Stimulated activated CD8-positive, alpha-beta memory T cell treated with anti-CD3 and anti-CD28 coated beads, Interleukin-12 subunit alpha, Interleukin-12 subunit beta, amount 100 ng/mL, for 24 hours (primary cell): Measurements from ENCODE around the gene ASMTL.
"Not testable (repeated sequence)": the region's sequence is repeated elsewhere in the genome, so short reads cannot be mapped to it uniquely, and the experiment has no call there.

ENCODE experiments used
- DNase-seq: peaks from one replicate; pipeline ENCODE4 v3.0.0-alpha.2; 2020; ENCODE audit errors: extremely low read depth

Gene ASMTL

DNA sequence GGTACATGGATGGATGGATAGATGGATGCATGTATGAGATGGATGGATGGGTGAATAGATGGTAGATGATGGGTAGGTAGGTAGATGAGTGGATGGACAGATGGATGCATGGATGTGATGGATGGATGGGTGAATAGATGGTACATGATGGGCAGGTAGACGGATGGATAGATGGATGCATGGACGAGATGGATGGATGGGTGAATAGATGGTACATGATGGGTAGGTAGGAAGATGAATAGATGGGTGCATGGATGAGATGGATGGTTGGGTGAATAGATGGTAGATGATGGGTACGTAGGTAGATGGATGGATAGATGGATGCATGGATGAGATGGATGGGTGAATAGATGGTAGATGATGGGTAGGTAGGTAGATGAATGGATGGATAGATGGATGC lies 48.8 kb downstream of the ASMTL start:
- DNase-seq = not testable (repeated sequence)

- DNase-seq = no peak
Measured at GRCh38 chrX:1403228-1403627, 49.5 kb downstream of the ASMTL start.

GRCh38 chrX:1401611-1402430 lies 50.9 kb downstream of the ASMTL start:
- no peak for DNase-seq

GRCh38 chrX:1400742-1401471 lies 51.8 kb downstream of the ASMTL start:
- DNase-seq = no peak

- no peak for DNase-seq
Measured at GRCh38 chrX:1400049-1400448, 52.7 kb downstream of the ASMTL start.

DNA sequence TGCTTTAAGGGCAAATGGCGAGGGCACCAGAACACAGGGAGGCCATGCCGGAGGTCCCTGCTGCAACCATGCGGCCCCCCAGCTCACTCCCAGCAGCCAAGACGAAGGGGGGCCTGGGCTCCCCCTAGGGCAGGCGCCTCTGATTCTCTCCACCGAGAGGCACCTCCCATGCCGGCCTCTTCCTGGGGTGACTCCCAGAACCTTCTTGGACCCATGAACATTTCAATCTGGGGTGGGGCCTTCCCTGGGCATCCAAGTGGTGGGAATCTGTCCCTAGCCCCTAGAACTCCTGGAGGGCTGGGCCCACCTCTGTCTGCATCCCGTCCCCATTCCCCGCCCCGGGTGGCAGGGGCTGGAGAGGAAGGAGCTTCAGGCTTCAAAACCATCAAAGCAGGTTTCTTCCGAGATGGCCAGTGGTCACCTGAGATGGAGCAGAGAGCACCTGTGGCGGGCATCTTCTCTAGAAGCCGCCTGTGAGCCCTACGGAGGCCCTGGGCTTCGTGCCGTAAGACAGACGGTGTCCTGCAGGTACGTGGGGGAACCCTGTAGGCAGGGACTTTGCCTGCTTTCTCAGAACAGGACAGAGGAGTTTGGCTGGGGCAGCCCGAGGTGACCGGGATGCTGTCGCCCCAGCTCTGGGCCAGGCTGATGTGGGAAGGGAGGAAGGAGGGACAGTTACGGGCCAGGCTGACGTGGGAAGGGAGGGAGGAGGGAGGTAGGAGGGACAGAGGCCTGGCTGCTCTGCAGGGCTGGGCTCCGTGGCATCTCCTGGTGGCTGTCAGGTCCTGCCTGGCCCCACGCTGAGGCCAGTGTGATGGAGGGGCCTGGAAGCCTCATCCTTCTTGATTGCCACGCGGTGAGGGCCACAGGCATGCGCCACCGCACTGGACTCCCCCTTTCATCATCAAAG lies 54.0 kb downstream of the ASMTL start:
- DNase-seq = no peak

GRCh38 chrX:1397441-1398270 lies 55.1 kb downstream of the ASMTL start:
- DNase-seq = no peak

GRCh38 chrX:1397001-1397400 lies 55.7 kb downstream of the ASMTL start:
- no peak for DNase-seq

DNA sequence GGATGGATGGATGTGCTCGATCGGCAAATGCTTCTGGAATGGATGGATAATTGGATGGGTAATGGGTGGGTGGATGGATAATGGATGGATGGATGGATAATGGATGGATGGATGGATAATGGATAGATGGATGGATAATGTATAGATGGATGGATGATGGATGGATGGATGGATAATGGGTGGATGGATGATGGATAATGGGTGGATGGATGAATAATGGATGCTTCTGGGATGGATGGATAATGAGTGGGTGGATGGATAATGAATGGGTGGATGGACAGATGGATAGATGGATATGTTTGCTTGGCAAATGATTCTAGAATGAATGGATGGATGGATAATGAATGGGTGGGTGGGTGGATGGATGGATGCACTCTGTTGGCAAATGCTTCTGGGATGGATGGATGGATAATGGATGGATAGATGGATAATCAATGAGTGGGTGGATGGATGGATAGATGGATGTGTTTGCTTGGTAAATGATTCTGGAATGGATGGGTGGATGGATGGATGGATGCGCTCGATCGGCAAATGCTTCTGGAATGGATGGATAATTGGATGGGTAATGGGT lies 57.0 kb downstream of the ASMTL start:
- no peak for DNase-seq

DNA sequence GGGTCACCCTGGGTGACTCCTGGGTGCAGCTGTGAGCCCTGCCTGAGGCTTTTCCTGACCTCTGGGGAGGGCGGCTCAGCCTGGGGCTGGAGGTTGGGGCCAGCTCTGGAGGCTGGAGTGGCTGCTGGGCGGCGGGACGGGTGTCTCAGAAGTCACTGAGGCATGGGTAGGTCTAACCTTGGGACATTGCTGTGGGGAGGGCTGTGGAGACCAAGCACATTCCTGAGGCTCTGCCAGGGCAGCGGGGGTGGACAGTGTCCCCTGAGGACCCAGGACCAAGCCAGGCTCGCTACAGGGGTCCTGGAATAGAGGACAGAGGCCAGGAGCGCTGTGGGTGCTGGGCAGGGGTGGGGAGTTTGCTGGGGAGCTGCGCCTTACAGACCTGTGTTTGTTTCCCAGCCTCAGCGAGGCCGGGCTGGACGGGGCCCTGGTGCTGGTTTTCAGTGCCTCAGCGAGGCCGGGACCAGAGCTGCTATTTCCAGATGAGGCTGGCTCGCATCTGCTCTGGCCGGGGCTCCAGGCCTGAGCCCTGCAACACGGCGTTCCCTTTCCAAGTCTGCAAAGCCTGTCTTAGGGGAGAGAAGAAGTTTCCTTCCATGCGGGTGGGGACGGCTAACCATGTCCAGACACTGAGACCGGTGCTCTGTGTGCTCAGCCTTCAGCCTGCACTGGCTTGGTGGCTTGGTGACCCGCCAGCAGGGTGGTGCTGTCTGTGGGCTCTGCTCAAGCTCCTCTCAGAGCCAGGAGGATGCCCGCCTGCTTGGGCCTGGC lies 57.8 kb downstream of the ASMTL start:
- no peak for DNase-seq

GRCh38 chrX:1393871-1394615 lies 58.7 kb downstream of the ASMTL start:
- DNase-seq = no peak

GRCh38 chrX:1392376-1393068 lies 60.2 kb downstream of the ASMTL start:
- DNase-seq = no peak

DNA sequence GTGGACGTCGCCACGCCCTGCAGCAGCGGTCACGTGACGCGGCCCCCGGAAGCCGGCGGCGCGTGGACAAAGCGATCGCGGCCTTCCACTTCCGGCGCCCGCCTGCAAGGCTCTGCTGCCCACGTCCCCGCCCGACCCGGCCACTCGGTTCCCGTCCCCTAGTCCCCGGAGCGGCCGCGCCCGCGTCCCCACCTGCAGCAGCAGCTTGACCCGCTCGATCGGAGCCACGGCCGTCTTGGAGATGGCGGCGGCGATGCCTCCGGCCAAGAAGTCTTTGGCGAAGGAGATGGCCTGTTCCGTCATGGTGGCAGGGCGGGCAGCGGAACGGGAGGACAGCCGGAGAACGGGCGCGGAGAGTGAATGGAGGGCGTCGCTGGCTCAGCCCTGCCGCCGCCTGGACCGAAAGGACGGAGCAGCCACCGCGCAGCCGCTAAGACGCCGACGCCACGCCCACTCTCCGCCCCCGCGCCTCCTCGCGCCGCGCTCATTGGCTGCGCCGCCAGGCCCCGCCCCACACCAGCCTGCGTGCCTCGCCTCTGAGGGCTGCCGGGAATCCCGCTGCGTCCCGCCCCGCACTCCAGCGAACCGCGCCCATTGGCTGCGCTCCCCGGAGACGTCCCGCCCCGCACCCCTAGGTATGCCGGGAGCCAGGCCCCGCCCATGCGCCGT lies 60.9 kb downstream of the ASMTL start, which contains the start of gene SLC25A6:
Gene SLC25A6, minus strand, starts transcription at position 407 of the 669 bp plus-strand sequence. Its CDS starts 104 bp downstream, at position 303.
- DNase-seq = peak; percentile 99

- DNase-seq = peak; percentile 80
Measured at GRCh38 chrX:1391370-1391706, 61.4 kb downstream of the ASMTL start.

GRCh38 chrX:1390621-1391369 lies 61.9 kb downstream of the ASMTL start:
- no peak for DNase-seq

DNA sequence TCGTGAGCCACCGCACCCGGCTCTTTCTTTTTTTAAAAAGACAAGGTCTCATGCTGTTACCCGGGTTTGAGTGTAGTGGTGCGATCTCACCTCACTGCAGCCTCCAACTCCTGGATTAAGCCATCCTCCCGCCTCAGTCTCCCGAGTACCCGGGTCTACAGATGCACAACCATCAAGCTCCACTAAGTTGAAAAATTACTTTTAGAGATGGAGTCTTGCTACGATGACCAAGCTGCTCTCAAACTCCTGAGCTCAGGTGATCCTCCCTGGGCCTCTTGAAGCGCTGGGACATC lies 62.8 kb downstream of the ASMTL start:
- DNase-seq = no peak

DNA sequence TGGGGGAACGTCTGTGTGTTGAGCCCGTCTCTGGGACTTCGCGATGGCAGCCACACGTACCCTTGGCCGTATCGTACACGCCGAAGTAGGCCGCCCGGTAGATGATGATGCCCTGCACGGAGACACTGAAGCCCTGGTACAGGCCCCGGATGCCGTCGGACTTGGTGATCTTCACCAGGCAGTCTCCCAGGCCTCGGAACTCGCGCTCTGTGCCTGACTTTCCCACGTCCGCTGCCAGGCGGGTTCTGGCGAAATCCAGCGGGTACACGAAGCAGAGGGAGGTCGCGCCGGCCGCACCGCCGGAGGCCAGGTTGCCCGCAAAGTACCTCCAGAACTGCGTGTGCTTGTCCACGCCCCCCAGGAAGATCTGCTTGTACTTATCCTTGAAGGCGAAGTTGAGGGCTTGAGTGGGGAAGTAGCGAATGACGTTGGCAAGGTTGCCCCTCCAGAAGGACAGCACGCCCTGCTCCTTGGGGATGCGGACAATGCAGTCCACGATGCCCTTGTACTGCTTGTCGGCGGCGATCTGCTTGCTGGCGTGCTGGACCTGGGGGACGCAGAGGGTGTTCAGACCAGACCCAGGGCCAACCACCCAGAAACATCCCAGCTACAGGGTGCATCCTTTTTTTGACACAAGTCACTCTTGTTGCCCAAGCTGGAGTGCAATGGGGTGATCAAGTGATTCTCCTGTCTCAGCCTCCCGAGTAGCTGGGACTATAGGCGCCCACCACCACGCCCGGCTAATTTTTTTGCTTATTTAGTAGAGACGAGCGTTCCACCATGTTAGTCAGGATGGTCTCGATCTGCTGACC lies 63.3 kb downstream of the ASMTL start:
- DNase-seq = no peak
